Measurements from ENCODE around the gene CLDN24.

The CLDN24 gene

GRCh38 chr4:183286590-183287308 is 35.5 kb downstream of the CLDN24 start:
- in situ Hi-C loops (cut with MboI; ENCODE audit: low sequenced_read_pairs) = no loop called here

- in situ Hi-C loops (cut with MboI; ENCODE audit: low sequenced_read_pairs) = no loop called here
Measured at GRCh38 chr4:183285886-183286285, 36.3 kb downstream of the CLDN24 start.

GRCh38 chr4:183284965-183285364 is 37.3 kb downstream of the CLDN24 start:
- in situ Hi-C loops (cut with MboI; ENCODE audit: low sequenced_read_pairs) = no loop called here

- in situ Hi-C loops (cut with MboI; ENCODE audit: low sequenced_read_pairs) = no loop called here
Measured at GRCh38 chr4:183284258-183284785, 37.9 kb downstream of the CLDN24 start.

GRCh38 chr4:183276106-183276505 is 46.1 kb downstream of the CLDN24 start:
- in situ Hi-C loops (cut with MboI; ENCODE audit: low sequenced_read_pairs) = no loop called here

- in situ Hi-C loops (cut with MboI; ENCODE audit: low sequenced_read_pairs) = loop anchor here (25.0 kb wide), 1 partner anchor 335 kb away; no protein-coding TSS in a partner anchor
Measured at GRCh38 chr4:183272384-183272783, 49.8 kb downstream of the CLDN24 start.

All from HL-60/S4 (cell line).